HepG2 (cell line): Measurements from ENCODE around the gene CATSPERD. TPM values are rescaled to one million over a fixed set of nuclear protein-coding genes. Genes with fewer than 3 reads are reported as not detected.

Source experiments
- ATAC-seq: fragments of 200-7000 bp; cut with Tn5 transposase; 3 replicates; pipeline ENCODE4 v1.9.1; 2020; ENCODE audit warnings: mild to moderate bottlenecking, moderate library complexity
- BruUV-seq: library from RNA; stranded (reverse); fragments of 400-500 nt; replicated peaks from 2 replicates; lab custom pipeline; 2021; lab: Mats Ljungman, UMichigan
- CTCF ChIA-PET: fragments of 300-600 bp; formaldehyde crosslinking; extraction: SDS; loops from one replicate; lab custom pipeline; 2021; ENCODE audit warnings: low total read pairs, inconsistent platforms, low intra/inter-chr PET ratio; lab: Yijun Ruan, JAX
- POLR2A ChIA-PET: fragments of 350-600 bp; sonication (Branson Sonifier 250); formaldehyde crosslinking; loops from one replicate; lab custom pipeline; 2020; ENCODE audit warnings: antibody characterized with exemption, inconsistent platforms; lab: Yijun Ruan, JAX
- DNase-seq: peaks from one replicate; pipeline ENCODE4 v3.0.0-alpha.2; 2015; ENCODE audit warnings: low spot score
- FAIRE-seq: peaks from 3 replicates; lab custom pipeline; 2011; peaks lifted over from hg19 to GRCh38; lab: Jason Lieb, UNC
- H2AFZ ChIP-seq: one replicate; pipeline ENCODE4 v1.6.1; 2011; ENCODE audit warnings: low read length, inconsistent platforms
- H3K27ac ChIP-seq: fragments of 300-600 bp; 3 replicates; pipeline ENCODE4 v1.8.0; 2011; ENCODE audit warnings: mixed run types, mild to moderate bottlenecking, mixed read lengths, low read length, inconsistent platforms; ENCODE audit not compliant: insufficient read depth; ENCODE audit errors: extremely low read length
- H3K27me3 ChIP-seq, 2 experiments: fragments of 200-600 bp in 1 of 2; 2 replicates in 1 of 2; 3 replicates in 1 of 2; pipeline versions ENCODE4 v1.6.0 to v1.8.0; 2011; ENCODE audit warnings: low read length in 2 of 2, mild to moderate bottlenecking in 2 of 2, moderate library complexity in 2 of 2, inconsistent platforms in 1 of 2; ENCODE audit not compliant: insufficient read depth in 2 of 2, control insufficient read depth in 1 of 2
- H3K36me3 ChIP-seq, 2 experiments: fragments of 200-600 bp in 1 of 2; replicated peaks in 1 of 2; 2 replicates in 1 of 2; 3 replicates in 1 of 2; pipeline versions ENCODE4 v1.5.1 to v1.8.0; 2011; ENCODE audit warnings: low read length in 2 of 2, inconsistent platforms in 1 of 2; ENCODE audit not compliant: insufficient read depth in 2 of 2, control insufficient read depth in 1 of 2
- H3K4me1 ChIP-seq: 2 replicates; pipeline ENCODE4 v1.5.1; 2012; ENCODE audit warnings: low read length, inconsistent platforms; ENCODE audit not compliant: insufficient read depth
- H3K4me2 ChIP-seq: 2 replicates; pipeline ENCODE4 v1.6.0; 2011; ENCODE audit warnings: low read depth, low read length, inconsistent platforms
- H3K4me3 ChIP-seq, 3 experiments: fragments of 200-600 bp in 1 of 3; sonication (generic), shearing (Covaris generic) in 1 of 3; replicated peaks in 1 of 3; 2 replicates each; pipeline ENCODE4 v1.5.1; 2011 to 2016; ENCODE audit warnings: low read length in 3 of 3, inconsistent platforms in 2 of 3, low read depth in 2 of 3, mild to moderate bottlenecking in 2 of 3, control low read depth in 1 of 3, mixed read lengths in 1 of 3; ENCODE audit not compliant: insufficient read depth in 1 of 3
- H3K79me2 ChIP-seq: one replicate; pipeline ENCODE4 v1.6.1; 2011; ENCODE audit warnings: low read length, inconsistent platforms; ENCODE audit not compliant: insufficient read depth
- H3K9ac ChIP-seq: 2 replicates; pipeline ENCODE4 v1.6.0; 2011; ENCODE audit warnings: mild to moderate bottlenecking, low read depth, low read length, inconsistent platforms; ENCODE audit not compliant: insufficient read depth
- H3K9me3 ChIP-seq: 2 replicates; pipeline ENCODE4 v1.5.1; 2012; ENCODE audit warnings: mild to moderate bottlenecking, low read length
- H4K20me1 ChIP-seq: 2 replicates; pipeline ENCODE4 v1.6.0; 2011; ENCODE audit warnings: inconsistent platforms, mild to moderate bottlenecking, low read length, moderate library complexity; ENCODE audit not compliant: insufficient read depth
- AGO2 ChIP-seq: fragments of 200-400 bp; formaldehyde crosslinking; optimal IDR thresholded peaks from 2 replicates; pipeline ENCODE3; 2017; ENCODE audit warnings: mild to moderate bottlenecking, low read depth, low read length, moderate library complexity
- HNF4G ChIP-seq, 2 experiments: sonication (generic) in 1 of 2; formaldehyde crosslinking in 1 of 2; IDR thresholded peaks; 2 replicates each; pipeline versions ENCODE4 v1.4.0 to v1.6.1; 2011 to 2020; ENCODE audit warnings: borderline replicate concordance in 2 of 2, low read depth in 2 of 2, mild to moderate bottlenecking in 2 of 2, low read length in 1 of 2, missing genetic modification reagents in 1 of 2, moderate library complexity in 1 of 2
- KLF13 ChIP-seq: sonication (generic); formaldehyde crosslinking; IDR thresholded peaks from 2 replicates; pipeline ENCODE4 v1.4.0; 2020; ENCODE audit warnings: mild to moderate bottlenecking, missing genetic modification reagents
- MAFF ChIP-seq: IDR thresholded peaks from 2 replicates; pipeline ENCODE4 v1.6.1; 2011; ENCODE audit warnings: low read depth, low read length, improper control_type of control experiment
- NFE2 ChIP-seq: sonication (generic); formaldehyde crosslinking; IDR thresholded peaks from 2 replicates; pipeline ENCODE4 v1.4.0; 2020; ENCODE audit warnings: missing genetic modification reagents
- POGZ ChIP-seq: sonication (generic); formaldehyde crosslinking; IDR thresholded peaks from 2 replicates; pipeline ENCODE4 v1.4.0; 2020; ENCODE audit warnings: mild to moderate bottlenecking, missing genetic modification reagents
- SMAD9 ChIP-seq: sonication (generic); formaldehyde crosslinking; IDR thresholded peaks from 2 replicates; pipeline ENCODE4 v1.5.1; 2020; ENCODE audit warnings: mild to moderate bottlenecking, missing genetic modification reagents
- ZFP82 ChIP-seq: sonication (generic); formaldehyde crosslinking; IDR thresholded peaks from 2 replicates; pipeline ENCODE4 v1.5.1; 2020; ENCODE audit warnings: mild to moderate bottlenecking, missing genetic modification reagents, borderline replicate concordance
- ZNF256 ChIP-seq: sonication (generic); formaldehyde crosslinking; conservative IDR thresholded peaks from 2 replicates; pipeline ENCODE4 v1.4.0; 2020; ENCODE audit warnings: missing genetic modification reagents
- ZNF652 ChIP-seq: IDR thresholded peaks from 2 replicates; pipeline ENCODE4 v1.6.1; 2016; ENCODE audit warnings: low read depth, borderline replicate concordance
- ZNF761 ChIP-seq: sonication (generic); formaldehyde crosslinking; conservative IDR thresholded peaks from 2 replicates; pipeline ENCODE4 v1.4.0; 2020; ENCODE audit warnings: mild to moderate bottlenecking, missing genetic modification reagents
- whole genome bisulfite sequencing: methylation state at CpG from one replicate; pipeline ENCODE4 v1.1.6; 2017; ENCODE audit warnings: low lambda C conversion rate; 5-methylcytosine and 5-hydroxymethylcytosine counted together
- in situ Hi-C: cut with HindIII; loops from 2 replicates; pipeline ENCODE4 v1.10.0; 2017; ENCODE audit warnings: low pct_unique_long_range_greater_than_20kb; ENCODE audit not compliant: extremely low pct_ligation_motif_present
- intact Hi-C: fragments of 100-400 bp; cut with micrococcal nuclease; formaldehyde crosslinking; loops from one replicate; pipeline ENCODE4 v1.10.0; 2022; ENCODE audit not compliant: unreplicated experiment
- polyA plus RNA-seq, 8 experiments: library from polyadenylated mRNA; depleted of rRNA in 3 of 8; stranded (reverse) in 7 of 8; unstranded in 1 of 8; fragments of >200 nt; fragmentation: Illumina TruSeq in 4 of 8; extraction: Trizol in 4 of 8; gene quantifications; 2 replicates each; pipeline versions ENCODE4 v1.2.1 to v1.2.3, GENCODE V29; 2011 to 2016; ENCODE audit warnings: low read depth in 4 of 8, missing spikeins in 1 of 8, mixed read lengths in 1 of 8; ENCODE audit not compliant: insufficient read depth in 1 of 8
- total RNA-seq, 5 experiments: library from RNA; depleted of rRNA; stranded (reverse); fragments of >200 nt; fragmentation: Illumina TruSeq; extraction: Trizol; gene quantifications; 2 replicates each; pipeline ENCODE4 v1.2.3, GENCODE V29; 2016; ENCODE audit warnings: low read depth in 1 of 5
- TF ChIP-seq, protein P1 (sequence below): sonication (generic); formaldehyde crosslinking; IDR thresholded peaks from 2 replicates; pipeline ENCODE4 v1.4.0; 2020; ENCODE audit warnings: missing genetic modification reagents
- TF ChIP-seq, protein P2 (sequence below): sonication (generic); formaldehyde crosslinking; IDR thresholded peaks from 2 replicates; pipeline ENCODE4 v1.4.0; 2020; ENCODE audit warnings: missing genetic modification reagents
- TF ChIP-seq, protein P3 (sequence below): sonication (generic); formaldehyde crosslinking; IDR thresholded peaks from 2 replicates; pipeline ENCODE4 v1.8.0; 2023; ENCODE audit warnings: mild to moderate bottlenecking, missing genetic modification reagents
- TF ChIP-seq, protein P4 (sequence below): sonication (generic); formaldehyde crosslinking; IDR thresholded peaks from 2 replicates; pipeline ENCODE4 v1.4.0; 2020; ENCODE audit warnings: mild to moderate bottlenecking, missing genetic modification reagents
- TF ChIP-seq, protein P5 (sequence below): sonication (generic); formaldehyde crosslinking; IDR thresholded peaks from 2 replicates; pipeline ENCODE4 v1.5.0; 2020; ENCODE audit warnings: missing genetic modification reagents

The CATSPERD gene
- total and polyA plus RNA-seq, 2 of the 13 experiments (the other 11 are each of a cell fraction or from before 2014, with no cell fraction given), result 0.04 TPM; not detected in 1

DNA sequence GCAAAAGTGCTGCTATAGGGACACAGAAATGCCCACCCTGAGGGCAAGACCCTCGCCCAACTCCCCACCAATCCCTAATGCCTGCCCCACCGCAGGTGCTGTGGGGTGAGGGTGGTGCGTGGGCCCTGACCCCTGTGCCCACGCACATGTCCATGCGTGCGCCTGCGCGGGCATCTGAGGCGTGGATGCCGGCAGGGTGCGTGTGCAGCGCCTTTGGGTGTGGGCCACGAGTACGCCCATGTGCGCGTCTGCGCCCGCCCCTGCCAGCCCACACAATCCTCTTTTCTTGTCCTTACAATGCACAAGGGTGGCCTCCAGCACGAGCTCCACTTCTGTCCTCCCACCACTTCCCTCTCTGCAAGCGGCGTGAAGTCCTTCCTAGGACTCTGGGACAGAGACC, 104.7 kb downstream of the CATSPERD start:
- Histone ChIP-seq H3K36me3 (no peaks in the 10 kb centered on the region), H2AFZ (no peak overlapping the region), H3K27me3 (no peaks in the 10 kb centered on the region; a peak in 1 of 5 replicates), H3K9me3 (no peaks in the 10 kb centered on the region), H3K79me2 (peaks cover 12% of the 10 kb centered on the region), H3K4me2 (no peak overlapping the region), H3K4me3 (no peak overlapping the region), H3K9ac (no peak overlapping the region), H3K4me1 (peaks cover 61% of the 10 kb centered on the region), H3K27ac (no peak overlapping the region), H4K20me1 (peaks cover 2% of the 10 kb centered on the region; the same call in 1 of the 2 replicates)
- WGBS, result 98% methylated on average over 17 of the region's 21 CpGs
- in situ Hi-C loops, result no loop called here
- no peak for DNase-seq
- CTCF ChIA-PET, result no interaction called here
- POLR2A ChIA-PET, result no interaction called here
- no peak for ATAC-seq
- no TSS peak for BruUV-seq
- FAIRE-seq, result no peak
- intact Hi-C loops, result loop anchor here (5.0 kb wide), 1 partner anchor 47 kb away; the partner anchor contains the start of gene FUT5
- no peak for TF ChIP-seq KLF13 (CRISPR knock-in tag)
- no peak for TF ChIP-seq ZNF761 (CRISPR knock-in tag)
- TF ChIP-seq ZNF256 (CRISPR knock-in tag), result no peak
- no peak for TF ChIP-seq HNF4G (IDR thresholded peaks at IDR 0.05; ENCODE audit: borderline replicate concordance, low read depth, low read length)
- TF ChIP-seq HNF4G (CRISPR knock-in tag; IDR thresholded peaks at IDR 0.05; ENCODE audit: borderline replicate concordance, low read depth), result no peak
- TF ChIP-seq POGZ (CRISPR knock-in tag), result no peak
- no peak for TF ChIP-seq ZNF652 (CRISPR knock-in tag)
- TF ChIP-seq, protein P1, sequence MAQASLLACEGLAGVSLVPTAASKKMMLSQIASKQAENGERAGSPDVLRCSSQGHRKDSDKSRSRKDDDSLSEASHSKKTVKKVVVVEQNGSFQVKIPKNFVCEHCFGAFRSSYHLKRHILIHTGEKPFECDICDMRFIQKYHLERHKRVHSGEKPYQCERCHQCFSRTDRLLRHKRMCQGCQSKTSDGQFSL (CRISPR knock-in tag), result no peak
- TF ChIP-seq, protein P2, sequence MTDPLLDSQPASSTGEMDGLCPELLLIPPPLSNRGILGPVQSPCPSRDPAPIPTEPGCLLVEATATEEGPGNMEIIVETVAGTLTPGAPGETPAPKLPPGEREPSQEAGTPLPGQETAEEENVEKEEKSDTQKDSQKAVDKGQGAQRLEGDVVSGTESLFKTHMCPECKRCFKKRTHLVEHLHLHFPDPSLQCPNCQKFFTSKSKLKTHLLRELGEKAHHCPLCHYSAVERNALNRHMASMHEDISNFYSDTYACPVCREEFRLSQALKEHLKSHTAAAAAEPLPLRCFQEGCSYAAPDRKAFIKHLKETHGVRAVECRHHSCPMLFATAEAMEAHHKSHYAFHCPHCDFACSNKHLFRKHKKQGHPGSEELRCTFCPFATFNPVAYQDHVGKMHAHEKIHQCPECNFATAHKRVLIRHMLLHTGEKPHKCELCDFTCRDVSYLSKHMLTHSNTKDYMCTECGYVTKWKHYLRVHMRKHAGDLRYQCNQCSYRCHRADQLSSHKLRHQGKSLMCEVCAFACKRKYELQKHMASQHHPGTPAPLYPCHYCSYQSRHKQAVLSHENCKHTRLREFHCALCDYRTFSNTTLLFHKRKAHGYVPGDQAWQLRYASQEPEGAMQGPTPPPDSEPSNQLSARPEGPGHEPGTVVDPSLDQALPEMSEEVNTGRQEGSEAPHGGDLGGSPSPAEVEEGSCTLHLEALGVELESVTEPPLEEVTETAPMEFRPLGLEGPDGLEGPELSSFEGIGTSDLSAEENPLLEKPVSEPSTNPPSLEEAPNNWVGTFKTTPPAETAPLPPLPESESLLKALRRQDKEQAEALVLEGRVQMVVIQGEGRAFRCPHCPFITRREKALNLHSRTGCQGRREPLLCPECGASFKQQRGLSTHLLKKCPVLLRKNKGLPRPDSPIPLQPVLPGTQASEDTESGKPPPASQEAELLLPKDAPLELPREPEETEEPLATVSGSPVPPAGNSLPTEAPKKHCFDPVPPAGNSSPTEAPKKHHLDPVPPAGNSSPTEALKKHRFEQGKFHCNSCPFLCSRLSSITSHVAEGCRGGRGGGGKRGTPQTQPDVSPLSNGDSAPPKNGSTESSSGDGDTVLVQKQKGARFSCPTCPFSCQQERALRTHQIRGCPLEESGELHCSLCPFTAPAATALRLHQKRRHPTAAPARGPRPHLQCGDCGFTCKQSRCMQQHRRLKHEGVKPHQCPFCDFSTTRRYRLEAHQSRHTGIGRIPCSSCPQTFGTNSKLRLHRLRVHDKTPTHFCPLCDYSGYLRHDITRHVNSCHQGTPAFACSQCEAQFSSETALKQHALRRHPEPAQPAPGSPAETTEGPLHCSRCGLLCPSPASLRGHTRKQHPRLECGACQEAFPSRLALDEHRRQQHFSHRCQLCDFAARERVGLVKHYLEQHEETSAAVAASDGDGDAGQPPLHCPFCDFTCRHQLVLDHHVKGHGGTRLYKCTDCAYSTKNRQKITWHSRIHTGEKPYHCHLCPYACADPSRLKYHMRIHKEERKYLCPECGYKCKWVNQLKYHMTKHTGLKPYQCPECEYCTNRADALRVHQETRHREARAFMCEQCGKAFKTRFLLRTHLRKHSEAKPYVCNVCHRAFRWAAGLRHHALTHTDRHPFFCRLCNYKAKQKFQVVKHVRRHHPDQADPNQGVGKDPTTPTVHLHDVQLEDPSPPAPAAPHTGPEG (CRISPR knock-in tag), result no peak
- no peak for TF ChIP-seq NFE2 (CRISPR knock-in tag)
- TF ChIP-seq, protein P3, sequence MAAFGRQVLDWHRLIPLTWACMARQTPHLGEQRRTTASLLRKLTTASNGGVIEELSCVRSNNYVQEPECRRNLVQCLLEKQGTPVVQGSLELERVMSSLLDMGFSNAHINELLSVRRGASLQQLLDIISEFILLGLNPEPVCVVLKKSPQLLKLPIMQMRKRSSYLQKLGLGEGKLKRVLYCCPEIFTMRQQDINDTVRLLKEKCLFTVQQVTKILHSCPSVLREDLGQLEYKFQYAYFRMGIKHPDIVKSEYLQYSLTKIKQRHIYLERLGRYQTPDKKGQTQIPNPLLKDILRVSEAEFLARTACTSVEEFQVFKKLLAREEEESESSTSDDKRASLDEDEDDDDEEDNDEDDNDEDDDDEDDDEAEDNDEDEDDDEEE (CRISPR knock-in tag), result no peak
- TF ChIP-seq AGO2, result peak; percentile 56
- TF ChIP-seq MAFF, result no peak
- TF ChIP-seq, protein P4, sequence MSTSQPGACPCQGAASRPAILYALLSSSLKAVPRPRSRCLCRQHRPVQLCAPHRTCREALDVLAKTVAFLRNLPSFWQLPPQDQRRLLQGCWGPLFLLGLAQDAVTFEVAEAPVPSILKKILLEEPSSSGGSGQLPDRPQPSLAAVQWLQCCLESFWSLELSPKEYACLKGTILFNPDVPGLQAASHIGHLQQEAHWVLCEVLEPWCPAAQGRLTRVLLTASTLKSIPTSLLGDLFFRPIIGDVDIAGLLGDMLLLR, result no peak
- TF ChIP-seq, protein P5, sequence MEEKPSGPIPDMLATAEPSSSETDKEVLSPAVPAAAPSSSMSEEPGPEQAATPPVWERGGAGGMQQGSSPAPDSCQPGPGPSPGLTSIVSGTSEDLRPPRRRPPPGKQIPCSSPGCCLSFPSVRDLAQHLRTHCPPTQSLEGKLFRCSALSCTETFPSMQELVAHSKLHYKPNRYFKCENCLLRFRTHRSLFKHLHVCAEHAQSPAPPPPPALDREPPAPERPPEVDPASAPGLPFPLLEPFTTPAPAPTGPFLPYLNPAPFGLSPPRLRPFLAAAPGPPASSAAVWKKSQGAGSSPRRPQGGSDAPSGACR (CRISPR knock-in tag), result no peak
- TF ChIP-seq SMAD9 (CRISPR knock-in tag), result no peak
- TF ChIP-seq ZFP82, result no peak
